ENCODE measurements around the gene SLC19A1.
A peak's percentile ranks its signal among the peaks of the same experiment; 100 is the strongest.

SLC19A1 gene

DNA sequence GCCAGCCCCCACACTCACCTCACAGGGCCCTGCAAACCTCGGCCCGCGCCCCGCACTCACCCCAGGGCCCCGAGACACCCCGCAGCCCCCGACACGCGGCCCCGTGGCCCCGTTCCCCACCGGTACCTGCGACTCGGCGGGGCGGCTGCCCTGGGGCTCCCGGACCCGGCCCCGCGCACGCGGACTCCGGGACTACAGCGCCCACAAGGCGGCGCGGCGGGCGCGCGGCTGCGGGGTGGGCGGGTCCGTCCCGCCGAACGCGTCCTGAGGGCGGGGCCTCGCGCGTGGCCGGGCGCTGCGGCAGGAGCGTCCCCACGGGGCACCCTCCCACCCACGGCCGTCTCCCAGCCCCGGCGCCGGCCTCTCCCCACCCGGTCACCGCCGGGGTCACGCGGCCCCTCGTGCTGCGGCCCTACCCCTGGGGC is at the start of gene SLC19A1:
Gene SLC19A1, minus strand, starts transcription at position 199 of the 425 bp plus-strand sequence. CDS start 4,481 bp downstream, outside the sequence.
- DNase-seq, result peak; percentile 46

DNA sequence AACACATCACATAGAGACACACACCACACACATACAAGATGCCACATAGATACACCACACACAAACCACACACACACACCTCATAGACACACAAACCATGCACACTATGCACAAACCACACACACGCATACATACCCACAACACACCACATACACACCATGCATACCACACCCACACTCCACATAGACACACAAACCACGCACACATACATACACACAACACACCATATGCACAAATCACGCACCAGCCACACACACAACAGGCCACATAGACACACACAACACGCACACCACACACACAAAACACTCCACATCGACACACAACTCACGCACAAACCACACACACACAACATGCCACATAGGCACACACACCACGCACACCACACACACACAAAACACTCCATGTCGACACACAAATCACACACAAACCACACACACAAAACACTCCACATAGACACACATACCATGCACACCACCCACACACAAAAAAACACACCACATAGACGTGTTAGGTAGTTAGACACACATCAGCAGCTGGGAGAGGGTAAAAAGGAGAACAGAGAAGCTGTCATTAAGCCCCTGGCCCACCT is 49.5 kb upstream of the SLC19A1 start:
- DNase-seq, result no peak

DNA sequence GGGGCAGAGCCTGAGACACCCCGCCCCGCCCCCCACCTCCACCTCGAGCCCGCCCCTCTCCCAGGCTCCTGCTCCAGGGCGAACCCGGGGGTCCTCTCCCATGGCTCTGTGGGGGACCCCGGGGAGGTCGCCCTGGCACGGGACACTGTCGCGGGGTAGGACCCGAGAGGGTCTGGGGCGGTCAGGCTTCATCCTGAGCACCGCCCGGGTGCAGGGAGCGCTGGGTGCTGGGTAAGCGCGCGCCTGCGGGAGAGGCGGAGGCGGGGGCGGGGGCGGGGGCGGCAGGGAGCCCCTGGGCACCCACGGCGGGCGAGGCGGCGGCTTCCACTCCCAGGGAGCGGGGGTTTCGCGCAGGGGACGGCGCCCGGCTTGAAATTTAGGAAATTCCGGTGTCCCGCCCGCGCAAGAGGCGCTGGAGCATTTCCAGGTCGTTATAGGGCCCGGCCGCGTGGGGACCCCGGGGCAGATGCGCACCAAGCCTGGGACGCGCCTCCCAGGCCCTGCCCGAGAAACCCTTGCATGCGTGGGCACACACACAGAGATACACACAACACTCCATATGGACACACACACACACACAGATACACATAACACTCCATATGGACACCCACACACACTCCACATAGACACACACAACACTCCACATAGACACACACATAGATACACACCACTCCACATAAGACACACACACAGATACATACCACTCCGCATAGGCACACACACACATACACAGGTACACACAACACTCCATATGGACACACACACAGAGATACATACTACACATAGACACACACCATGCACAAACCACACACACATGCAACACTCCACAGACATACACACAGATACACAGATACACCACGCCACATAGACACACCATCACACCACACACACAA is 48.7 kb upstream of the SLC19A1 start:
- DNase-seq, result no peak

DNA sequence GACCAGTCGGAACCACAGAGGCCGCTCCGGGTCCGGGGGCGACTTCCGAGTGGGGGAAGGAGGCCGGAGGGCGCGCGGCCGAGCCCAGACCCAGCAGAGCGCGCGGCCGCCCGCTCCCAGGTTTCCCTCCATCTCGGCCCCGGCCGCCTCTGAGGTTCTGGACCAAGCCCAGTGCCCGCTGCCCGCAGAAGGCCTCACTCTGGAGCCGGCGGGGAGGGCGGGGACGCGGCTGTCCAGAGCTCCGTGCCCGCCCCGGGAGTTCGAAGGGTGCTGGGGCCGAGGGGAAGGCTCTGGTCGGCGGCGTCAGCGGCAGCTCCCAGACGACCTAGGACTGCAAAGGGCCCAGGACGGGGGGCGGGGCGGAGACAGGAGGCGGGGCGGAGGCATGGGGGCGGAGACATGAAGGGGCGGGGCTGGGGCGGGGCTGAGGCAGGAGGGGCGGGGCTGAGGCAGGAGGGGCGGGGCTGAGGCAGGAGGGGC is 48.0 kb upstream of the SLC19A1 start:
- no peak for DNase-seq

DNA sequence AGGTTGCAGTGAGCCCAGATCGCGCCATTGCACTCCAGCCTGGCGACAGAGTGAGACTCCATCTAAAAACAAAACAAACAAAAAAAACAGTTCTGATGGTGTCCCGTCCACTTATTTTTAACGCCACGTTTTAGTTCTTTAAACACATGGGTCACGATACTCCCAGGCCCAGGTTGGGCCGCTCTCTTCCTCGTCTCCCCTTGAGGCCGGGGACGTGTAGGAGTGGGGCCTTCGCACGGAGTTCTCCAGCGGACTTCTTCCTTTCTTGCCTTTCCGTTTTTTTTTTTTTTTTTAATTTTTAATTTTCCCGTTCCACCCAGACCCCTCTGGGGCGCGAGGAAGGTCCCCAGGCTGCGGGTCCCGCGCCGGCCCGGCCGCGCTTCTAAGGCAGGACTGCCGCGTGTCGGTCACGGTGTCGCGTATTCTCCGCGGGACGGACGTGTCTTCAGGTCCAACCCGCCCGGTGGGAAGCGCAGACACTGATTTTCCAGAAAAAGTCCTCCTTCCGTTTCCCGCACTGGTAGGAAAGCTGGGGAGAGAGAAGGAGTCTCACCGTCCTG is 47.5 kb upstream of the SLC19A1 start:
- no peak for DNase-seq

DNA sequence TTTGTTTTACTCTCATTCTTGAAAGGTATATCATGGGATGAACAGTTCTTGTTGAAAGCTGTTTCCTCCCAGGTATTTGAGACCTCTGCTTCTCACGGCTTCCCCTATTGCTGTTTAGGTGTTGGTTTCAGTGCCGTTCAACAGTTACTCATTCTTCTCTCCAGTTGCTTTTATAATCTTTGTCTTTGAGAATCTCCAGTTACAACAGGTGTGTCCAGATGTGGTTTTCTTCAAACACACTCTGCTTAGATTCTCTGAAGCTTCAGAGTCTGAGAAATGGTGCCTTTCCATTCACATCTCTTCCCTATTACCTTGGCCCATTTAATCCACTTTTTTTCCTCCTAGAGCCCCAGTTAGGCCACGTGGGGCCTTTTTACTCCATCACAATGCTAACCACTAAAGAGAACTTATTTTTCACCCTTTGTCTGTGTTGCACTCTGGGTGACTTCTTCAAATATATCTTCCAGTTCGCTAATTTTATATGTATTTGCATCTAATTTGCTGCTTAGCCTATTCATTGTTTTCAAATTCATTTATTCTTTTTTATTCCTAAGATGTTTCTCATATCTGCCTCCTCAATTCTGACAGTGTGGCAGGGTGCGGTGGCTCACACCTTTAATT is 46.7 kb upstream of the SLC19A1 start:
- DNase-seq, result no peak

DNA sequence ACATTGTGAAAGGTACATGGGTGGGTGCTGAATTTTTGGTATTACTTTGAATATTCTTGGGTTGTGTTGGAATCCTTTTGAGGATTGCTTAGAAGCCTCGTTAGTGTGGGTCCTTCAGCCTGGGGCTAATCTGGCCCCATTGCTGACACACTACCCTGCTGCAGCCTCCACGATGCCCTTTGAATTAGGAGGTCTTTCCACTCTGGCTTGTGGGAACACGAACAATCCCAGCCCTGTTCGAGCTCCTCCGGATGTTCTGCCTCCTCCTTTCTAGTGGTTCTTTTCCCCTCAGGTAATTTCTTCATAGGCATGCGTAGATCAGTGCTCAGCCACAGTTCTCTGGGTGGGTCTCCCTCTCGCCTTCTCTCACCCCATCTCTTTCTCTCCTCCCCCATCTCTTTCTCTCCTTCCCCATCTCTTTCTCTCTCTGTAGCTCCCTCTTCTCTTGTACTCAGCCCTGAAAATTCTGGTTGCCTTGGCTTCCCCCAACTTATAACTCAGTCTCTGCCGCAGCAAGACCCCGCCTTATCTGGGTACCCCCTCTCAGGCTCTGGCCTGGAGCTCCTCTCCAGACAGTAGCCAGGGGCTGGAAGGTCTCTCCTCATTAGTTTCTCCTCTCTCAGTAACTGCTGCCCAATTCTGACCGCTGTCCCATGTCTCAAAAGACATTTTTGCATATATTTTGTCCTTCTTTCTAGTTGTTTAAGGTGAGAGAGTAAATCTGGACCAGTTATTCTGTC is 46.0 kb upstream of the SLC19A1 start:
- DNase-seq, result no peak

DNA sequence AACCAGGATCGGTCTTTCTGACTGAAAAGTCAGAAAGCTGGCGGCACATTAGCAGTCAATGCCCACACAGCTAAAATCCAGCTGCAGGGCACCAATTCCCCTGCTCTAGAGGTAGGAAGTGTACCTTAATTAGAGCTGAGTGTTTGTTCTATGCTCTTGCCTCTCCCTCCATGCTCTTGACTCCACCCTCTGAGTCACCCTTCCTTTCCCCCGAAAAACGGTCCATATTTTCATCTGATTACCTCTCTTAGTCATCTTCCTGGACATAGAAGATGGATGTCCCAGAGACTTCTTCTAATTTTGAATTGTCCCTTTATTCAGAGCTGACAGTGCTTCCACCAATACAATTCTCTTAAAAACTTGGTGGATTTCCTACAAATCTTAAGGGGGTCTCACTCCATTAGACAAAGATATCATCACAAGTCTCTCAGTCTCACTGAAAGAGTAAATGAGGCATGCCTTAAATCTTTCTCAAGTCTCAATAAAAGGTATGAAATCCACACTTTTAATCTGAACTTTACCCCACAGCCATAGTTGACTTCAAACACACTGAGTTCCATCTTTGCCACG is 44.1 kb upstream of the SLC19A1 start:
- no peak for DNase-seq

DNA sequence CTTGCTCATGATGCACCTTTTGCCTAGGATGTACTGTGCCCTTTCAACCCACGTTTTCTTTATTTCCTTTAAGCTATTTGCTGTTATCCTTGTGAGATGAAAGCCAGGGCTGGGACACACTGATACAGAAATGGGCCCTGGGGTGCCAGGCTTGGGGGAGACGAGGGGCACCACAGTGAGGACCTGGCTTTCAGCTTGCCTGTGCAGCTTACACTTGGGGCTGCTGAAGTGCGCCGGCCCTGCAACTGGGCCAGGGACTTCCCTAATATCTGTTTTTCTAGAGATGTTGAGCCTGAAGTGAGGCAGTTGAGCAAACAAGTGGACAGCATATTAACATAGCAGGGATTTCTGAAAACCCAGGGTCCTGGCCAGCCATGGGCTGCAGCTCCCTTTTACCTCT is 42.5 kb upstream of the SLC19A1 start:
- DNase-seq, result no peak

DNA sequence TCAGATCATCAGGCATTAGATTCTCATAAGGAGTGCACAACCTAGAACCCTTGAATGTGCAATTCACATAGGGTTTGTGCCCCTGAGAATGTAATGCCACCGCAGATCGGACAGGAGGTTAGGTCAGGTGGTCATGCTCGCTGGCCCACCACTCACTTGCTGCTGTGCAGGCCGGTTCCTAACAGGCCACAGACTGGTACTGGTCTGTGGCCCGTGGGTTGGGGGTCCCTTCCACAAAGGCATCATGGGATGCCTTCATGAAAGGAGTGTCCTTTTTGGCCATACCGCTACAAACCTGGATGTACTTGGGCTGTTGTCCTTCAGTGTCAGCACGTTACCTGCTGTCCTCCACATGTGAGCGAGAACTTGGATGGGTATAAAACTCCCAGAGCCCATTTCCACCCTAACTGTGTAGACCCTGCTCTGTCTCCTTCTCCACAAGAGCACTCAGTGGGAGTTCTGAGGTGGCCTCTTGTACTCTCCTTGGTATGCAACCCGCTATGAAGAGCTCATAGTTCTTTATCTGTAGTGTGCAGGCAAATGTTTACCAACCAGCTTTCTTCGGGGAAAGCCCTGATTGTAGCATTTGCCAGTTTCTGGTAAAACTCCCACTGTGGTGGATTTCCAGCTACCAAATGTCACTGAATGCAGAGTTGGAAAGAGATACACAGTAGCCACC is 41.7 kb upstream of the SLC19A1 start:
- DNase-seq, result no peak

DNA sequence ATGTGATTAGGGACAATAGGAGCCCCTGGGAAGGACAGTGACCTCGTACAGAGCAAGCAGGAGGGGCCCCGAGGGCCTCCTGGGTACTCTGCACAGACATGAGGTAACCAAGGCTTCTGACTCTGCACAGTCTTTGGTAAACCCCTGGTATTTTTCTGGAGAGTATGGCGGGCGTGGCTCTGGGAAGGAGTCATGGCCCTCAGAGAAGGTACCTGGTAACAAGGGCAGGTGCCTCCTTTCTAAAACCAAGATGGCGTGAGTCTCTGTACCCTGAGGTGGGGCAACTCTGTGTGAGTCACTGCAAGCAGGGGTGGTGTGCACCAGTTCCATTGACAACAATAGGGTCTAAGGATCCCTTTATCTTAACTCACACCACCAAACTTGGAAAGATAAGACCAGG is 39.9 kb upstream of the SLC19A1 start:
- DNase-seq, result no peak

DNA sequence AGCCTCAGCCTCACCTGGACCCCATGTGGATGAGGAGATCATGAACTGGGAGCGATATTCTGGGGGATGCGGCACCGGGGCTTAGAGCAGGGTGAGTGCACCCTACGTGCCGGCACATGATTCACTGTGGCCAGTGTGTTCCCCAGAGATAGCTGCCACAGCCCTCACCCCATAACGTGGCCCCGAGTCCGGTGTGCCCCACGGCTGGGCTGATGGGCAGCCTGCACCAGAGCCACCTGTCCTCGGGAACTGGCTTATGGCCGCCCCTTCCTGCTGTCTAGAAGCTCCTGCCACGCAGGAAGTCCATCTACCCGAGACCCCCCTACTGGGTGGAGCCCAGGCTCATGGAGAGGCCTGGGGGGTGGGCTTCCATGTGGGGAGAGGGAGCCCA is 39.1 kb upstream of the SLC19A1 start:
- no peak for DNase-seq

DNA sequence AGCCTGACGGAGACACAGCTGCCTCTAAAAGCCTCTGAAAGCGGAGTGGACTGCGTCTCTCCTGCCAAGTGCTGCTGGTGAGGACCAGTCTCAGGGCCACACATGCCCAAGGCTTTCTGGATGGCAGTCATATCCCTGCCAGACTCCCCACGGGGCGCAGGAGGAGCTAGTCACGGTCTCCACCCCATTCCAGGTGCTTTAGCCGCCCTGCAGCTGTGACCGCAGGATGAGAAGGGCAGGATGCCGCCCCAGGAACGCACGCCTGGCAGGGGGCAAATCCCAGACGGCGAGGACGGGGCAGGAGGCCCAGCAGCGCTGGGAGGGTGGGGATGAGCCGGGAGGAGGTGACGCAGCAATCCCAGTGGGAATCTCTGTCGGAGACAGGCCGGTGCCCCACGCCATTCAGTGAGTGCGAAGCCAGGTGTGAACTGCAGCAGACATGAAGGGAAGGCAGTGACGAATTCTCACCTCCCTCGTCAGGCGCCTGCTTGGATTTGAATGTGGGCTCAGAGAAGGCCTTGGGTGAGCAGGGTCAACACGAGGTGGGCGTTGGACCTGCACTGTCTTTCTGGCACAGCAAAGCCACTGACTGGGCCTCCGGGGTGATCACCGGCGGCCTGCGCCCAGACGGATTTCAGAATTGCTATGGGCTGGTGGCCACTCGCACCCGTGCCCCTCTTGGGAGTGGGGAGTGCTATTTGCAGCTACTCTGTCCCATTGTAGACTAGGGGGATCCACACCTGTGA is 38.5 kb upstream of the SLC19A1 start:
- DNase-seq, result no peak

DNA sequence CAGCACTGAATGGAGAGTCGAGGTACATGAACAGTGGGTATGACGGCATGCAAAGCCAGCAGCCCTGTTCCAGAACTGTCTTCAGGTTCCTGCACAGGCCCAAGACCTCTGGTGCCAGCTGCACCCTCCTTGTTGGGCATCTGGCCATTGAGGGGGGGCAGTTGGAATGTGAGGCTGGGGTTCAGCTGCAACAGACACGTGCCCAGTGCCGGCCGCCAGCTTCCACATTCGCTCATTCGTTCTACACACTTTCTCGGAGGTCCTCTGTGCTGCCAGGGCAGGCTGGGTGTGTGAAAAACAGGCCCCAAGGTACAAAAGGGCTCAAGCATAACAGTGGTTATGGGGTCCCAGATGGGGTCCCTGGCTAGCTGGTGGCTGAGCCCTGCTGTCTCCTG is 37.9 kb upstream of the SLC19A1 start:
- DNase-seq, result no peak

DNA sequence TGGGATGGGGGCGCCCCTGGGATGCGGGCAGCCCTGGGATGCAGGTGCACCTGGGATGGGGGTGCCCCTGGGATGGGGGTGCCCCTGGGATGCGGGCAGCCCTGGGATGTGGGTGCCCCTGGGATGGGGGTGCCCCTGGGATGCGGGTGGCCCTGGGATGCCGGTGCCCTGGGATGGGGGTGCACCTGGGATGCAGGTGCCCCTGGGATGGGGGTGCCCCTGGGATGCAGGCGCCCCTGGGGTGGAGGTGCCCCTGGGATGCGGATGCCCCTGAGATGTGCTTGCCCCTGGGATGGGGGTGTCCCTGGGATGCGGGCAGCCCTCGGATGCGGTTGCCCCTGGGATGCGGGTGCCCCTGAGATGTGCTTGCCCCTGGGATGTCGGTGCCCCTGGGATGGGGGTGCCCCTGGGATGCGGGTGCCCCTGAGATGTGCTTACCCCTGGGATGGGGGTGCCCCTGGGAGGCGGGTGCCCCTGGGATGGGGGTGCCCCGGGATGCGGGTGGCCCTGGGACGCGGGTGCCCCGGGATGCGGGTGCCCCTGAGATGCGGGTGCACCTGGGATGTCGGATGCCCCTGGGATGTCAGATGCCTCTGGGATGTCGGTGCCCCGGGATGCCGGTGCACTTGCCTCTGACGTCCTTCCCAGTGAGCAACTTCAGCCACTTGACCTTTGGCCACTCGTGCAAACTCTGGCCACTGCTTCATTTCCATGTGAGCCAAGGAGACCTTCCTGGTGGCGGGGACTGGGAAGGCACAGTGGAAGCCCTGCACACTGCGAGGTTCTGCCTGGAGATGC is 37.3 kb upstream of the SLC19A1 start:
- DNase-seq, result no peak

DNA sequence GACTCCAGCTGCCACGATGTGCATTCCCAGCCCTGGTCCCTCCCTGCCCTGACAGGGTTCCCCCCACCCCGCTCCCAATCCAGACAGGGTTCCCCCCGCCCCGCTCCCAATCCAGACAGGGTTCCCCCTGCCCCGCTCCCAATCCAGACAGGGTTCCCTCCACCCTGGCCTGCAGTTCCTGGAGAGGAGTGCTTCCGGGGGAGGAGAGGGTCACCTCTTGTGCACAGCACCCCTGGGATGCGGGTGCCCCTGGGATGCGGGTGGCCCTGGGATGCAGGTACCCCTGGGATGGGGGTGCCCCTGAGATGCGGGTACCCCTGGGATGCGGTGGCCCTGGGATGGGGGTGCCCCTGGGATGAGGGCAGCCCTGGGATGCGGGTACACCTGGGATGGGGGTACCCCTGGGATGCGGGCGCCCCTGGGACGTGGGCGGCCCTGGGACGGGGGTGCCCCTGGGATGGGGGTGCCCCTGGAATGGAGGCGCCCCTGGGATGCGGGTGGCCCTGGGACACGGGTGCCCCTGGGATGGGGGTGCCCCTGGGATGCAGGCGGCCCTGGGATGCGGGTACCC is 36.7 kb upstream of the SLC19A1 start:
- no peak for DNase-seq

DNA sequence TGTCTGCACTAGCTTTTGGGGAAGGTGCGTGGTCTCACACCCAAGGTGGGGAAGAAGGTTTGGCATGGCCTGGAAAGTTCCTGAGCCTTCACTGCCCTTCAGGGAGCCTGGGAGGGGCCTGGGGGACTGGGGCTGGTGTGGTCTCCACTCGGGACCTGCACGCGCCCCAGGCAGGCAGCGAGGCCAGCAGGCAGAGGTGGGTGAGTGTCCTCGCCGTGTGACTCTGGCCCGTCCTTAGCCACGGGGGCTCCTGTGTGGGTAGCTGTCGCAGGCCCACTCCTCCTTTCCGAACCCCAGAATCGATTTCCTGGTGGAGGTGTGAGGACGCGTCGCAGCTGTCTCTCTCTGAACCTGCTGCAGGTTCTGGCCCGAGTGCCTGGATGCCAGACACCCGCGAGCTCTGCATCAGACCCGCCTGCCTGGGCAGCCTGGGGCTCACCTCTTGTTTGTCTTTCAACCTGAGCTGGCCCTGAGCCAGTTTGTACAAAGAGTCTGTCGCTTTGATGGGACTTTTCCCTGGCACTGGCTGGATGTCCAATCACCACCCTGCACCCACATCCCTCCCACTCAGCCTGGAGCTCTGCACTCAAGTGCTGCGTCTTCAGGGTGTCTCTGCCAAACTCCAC is 36.0 kb upstream of the SLC19A1 start:
- no peak for DNase-seq

DNA sequence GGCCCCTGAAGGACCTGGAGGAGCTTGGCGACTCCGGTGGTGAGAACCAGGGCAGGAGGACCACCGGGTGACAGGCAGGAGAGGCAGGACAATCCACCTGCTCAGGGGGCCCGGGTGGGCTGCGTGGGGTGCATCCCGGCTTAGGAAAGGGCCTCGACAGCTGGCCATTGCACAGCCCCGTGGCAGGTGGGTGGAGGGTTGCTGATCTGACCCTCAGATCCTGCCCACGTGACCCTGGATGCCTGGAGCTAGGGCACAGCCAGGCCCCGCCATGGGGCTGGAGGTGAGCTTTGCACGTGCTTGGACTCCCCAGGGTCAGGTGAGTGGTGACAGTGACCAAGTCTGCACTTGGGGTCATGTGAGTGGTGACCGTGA is 35.5 kb upstream of the SLC19A1 start:
- DNase-seq, result no peak

All from T1000 (cell line).